ENCODE measurements around the gene ZNF169.
"Not testable (repeated sequence)": the region's sequence is repeated elsewhere in the genome, so short reads cannot be mapped to it uniquely, and the experiment has no call there.

Gene ZNF169

GRCh38 chr9:94286116-94286515 is 27.0 kb downstream of the ZNF169 start:
- DNase-seq (ENCODE audit: low read depth in 2 of 3, low spot score in 2 of 3), result no peak

GRCh38 chr9:94287877-94288513 is 28.9 kb downstream of the ZNF169 start:
- DNase-seq (ENCODE audit: low read depth in 2 of 3, low spot score in 2 of 3), result no peak

DNA sequence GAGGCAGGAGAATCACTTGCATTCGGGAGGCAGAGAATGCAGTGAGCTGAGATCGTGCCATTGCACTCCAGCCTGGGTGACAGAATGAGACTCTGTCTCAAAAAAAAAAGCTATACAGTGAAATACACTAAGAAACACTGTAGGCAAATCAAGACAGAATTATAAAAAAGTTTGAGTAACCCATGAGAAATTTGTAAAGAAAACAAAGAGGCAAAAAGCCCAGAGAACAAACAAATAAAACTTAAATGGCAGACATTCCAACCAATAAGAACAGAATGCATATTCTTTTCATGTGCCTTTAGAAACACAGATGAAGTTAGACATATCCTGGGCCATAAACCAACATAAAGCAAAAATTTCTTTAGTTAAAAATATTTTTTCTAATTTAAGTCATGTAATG is 30.6 kb downstream of the ZNF169 start:
- DNase-seq (ENCODE audit: low read depth in 2 of 3, low spot score in 2 of 3), result no peak

- DNase-seq (ENCODE audit: low read depth in 2 of 3, low spot score in 2 of 3), result no peak
Measured at GRCh38 chr9:94298949-94299599, 40.0 kb downstream of the ZNF169 start.

- DNase-seq (ENCODE audit: low read depth in 2 of 3, low spot score in 2 of 3), result no peak
Measured at GRCh38 chr9:94300470-94301301, 41.6 kb downstream of the ZNF169 start.

DNA sequence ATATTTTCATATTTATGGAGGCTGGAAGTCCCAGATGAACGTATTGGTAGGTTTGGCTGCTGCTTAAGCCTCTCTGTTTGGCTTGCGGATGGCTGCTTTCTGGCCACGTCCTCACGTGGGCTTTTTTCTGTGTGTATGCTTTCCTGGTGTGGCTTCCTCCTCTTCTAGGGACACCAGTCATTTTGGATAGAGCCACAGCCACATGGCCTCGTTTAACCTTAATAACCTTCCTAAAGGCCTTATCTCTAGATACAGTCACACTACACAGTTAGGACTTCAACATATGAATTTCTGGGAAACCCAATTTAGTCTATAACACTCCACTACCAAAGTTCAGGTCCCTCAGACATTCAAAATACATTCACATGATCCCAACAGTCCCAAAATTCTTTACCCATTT is 42.5 kb downstream of the ZNF169 start:
- no peak for DNase-seq (ENCODE audit: low read depth in 2 of 3, low spot score in 2 of 3)

- no peak for DNase-seq (ENCODE audit: low read depth in 2 of 3, low spot score in 2 of 3)
Measured at GRCh38 chr9:94302426-94302825, 43.3 kb downstream of the ZNF169 start.

DNA sequence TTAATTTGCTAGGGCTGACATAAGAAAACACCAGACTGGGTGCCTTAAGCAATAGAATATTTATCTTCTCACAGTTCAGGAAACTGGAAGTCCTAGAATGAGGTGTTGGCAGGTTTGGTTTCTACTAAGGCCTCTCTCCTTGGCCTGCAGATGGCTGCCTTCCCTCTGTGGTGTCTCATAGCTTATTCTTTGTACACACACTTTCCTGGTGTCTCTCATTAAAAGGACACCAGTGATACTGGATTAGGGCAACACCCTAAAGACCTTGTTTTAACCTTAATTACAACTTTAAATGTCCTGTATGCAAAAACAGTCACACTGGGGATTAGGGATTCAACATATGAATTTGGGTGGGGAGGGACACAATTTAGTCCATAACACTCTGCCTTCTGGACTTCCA is 44.2 kb downstream of the ZNF169 start:
- DNase-seq (ENCODE audit: low read depth in 2 of 3, low spot score in 2 of 3), result no peak

GRCh38 chr9:94315034-94315984 is 56.2 kb downstream of the ZNF169 start:
- not testable (repeated sequence) for DNase-seq (ENCODE audit: low read depth in 2 of 3, low spot score in 2 of 3)

DNA sequence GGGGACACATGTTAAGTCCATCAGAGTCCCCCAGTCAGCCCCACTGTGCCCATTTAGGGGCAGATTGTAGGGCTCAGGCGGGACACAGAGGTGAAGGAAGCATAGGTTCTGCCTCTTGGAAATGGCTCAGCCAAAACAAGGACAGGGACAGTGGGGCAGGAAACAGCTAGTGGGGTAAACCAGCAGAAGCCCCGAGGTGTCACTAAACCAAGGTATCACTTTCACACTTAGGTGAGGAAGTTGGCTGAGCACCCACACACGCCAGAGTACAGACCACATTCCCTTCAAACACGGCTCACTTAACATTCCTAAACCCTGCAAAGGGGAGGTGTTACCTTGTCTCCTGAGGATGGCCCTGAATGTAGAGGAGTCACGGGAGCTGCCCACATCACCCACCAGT is 57.1 kb downstream of the ZNF169 start:
- DNase-seq (ENCODE audit: low read depth in 2 of 3, low spot score in 2 of 3), result not testable (repeated sequence)

DNA sequence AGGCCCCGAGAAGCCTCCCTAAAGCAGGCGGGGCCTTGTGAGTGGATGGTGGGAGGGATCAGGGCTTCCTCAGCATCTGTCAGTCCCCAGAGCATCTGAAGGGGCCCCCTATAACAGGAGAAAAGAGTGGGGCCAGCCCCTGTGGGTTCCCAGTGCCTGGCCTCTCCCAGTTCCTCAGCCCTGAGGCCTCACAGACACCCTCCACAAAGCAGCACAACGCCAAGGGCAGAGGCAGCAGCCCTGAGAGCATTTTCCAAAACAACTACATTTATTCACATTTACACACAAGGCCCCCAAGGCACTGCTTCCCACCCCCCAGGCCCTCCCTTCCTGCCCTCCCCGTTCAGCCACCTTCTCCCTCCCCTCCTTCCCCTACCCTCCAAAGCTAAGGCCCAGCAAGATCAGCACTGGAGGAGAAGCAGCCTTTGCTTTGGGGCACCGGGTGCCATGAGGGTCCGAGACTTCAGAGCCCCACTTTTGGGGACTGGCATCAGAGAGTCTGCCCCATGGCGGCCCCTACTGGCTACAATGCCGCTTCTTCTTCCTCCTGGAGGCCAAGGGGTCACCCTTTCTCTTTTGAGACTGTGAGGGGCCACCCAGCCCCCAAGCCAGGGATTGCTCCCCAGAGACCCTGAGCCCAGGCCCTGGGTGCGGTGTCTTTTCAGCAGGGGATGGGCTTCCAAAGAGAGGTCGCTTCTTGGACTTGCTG is 59.0 kb downstream of the ZNF169 start:
- DNase-seq (ENCODE audit: low read depth in 2 of 3, low spot score in 2 of 3), result not testable (repeated sequence)

DNA sequence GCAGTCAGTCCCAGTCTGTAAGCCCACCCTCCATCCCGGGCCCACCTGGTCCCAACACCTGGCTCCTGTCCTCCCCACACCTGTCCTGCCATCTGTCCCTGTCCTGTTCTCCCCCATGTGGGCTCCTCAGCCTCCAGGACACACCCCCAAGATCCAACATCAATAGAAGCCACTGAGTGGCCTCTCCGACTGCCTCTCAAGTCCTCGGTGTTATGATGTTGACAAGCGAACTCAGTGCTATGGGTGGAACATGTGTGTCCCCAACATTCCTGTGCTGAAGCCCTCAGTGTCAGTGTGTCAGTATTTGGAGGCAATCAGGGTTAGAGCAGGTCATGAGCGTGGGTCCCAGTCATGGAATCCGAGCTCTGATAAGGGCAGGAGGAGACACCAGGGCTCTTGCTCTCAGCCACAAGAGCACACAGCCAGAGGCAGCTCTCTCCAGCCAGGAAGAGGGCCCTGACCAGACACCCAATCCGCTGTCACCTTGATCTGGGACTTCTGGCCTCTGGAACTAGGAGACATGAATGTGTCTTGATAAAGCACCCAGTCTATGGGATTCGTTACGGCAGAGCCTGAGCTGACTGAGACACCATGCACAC is 63.3 kb downstream of the ZNF169 start:
- DNase-seq (ENCODE audit: low read depth in 2 of 3, low spot score in 2 of 3), result not testable (repeated sequence)

GRCh38 chr9:94323153-94323798 is 64.2 kb downstream of the ZNF169 start:
- DNase-seq (ENCODE audit: low read depth in 2 of 3, low spot score in 2 of 3), result not testable (repeated sequence)

DNA sequence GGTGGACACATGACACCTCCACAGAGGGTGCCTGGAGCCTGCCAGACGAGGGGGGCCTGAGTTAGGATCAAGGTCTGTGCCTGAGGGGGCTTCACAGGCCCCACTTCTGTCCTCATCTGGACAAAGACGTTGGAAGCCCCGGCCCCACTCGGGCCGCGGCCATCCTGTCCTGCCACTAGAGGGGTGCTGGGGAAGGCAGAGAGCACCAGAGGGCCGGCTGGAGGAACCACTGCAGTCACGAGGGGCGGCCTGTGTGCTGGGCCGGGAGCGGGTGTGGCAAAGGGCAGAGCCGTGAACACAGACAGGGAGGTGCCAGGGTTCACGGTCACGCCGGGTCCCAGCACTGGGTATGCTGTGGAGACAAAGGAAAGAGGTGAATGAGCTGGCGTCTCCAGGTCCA is 66.5 kb downstream of the ZNF169 start:
- not testable (repeated sequence) for DNase-seq (ENCODE audit: low read depth in 2 of 3, low spot score in 2 of 3)

- not testable (repeated sequence) for DNase-seq (ENCODE audit: low read depth in 2 of 3, low spot score in 2 of 3)
Measured at GRCh38 chr9:94328544-94328943, 69.4 kb downstream of the ZNF169 start, which contains the start of gene NUTM2F. TSS of gene NUTM2F (minus strand) at chr9:94328644. CDS start at chr9:94328623, 21 bp downstream.

DNA sequence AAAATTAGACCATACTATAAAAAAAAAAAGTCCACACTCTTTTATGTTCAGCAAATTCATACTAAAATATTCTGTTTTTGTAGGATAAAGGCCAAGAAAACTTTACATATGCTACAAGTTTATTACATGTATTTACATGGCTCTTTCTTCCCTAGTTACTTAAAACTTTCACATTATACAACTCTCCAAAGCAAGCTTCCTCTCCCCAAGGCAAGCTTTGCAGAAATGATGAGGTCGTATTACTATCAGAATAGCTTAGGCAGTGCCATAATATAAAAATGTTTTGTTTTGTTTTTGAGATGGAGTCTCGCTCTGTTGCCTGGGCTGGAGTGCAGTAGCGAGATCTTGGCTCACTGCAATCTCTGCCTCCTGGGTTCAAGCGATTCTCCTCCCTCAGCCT is 77.3 kb downstream of the ZNF169 start:
- not testable (repeated sequence) for DNase-seq (ENCODE audit: low read depth in 2 of 3, low spot score in 2 of 3)

GRCh38 chr9:94338723-94339122 is 79.6 kb downstream of the ZNF169 start:
- DNase-seq (ENCODE audit: low read depth in 2 of 3, low spot score in 2 of 3), result not testable (repeated sequence)

DNA sequence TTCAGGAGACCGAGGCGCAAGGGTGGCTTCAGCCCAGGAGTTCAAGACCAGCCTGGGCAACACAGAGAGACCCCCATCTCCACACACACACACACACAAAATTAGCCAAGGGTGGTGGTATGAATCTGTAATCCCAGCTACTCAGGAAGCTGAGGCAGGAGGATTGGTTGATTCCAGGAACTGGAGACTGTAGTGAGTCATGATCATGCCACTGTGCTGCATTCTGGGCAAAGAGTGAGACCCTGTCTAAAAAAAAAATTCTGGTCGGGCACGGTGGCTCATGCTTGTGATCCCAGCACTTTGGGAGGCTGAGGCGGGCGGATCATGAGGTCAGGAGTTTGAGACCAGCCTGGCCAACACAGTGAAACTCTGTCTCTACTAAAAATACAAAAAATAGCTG is 80.6 kb downstream of the ZNF169 start:
- not testable (repeated sequence) for DNase-seq (ENCODE audit: low read depth in 2 of 3, low spot score in 2 of 3)

GRCh38 chr9:94340750-94341149 is 81.7 kb downstream of the ZNF169 start:
- DNase-seq (ENCODE audit: low read depth in 2 of 3, low spot score in 2 of 3), result not testable (repeated sequence)

Data from activated CD8-positive, alpha-beta memory T cell treated with anti-CD3 and anti-CD28 coated beads for 48 hours (primary cell).